Astrocyte (in vitro differentiated cells and primary cell): ENCODE data around the gene PIGN. TPM values are rescaled to one million over a fixed set of nuclear protein-coding genes. Genes with fewer than 3 reads are reported as not detected.
A peak's percentile ranks its signal among the peaks of the same experiment; 100 is the strongest.

Experiments used
- DNase-seq: peaks from one replicate; pipeline ENCODE4 v3.0.0-alpha.2; 2010; ENCODE audit warnings: low read depth
- FAIRE-seq: peaks from 2 replicates; lab custom pipeline; 2011; peaks lifted over from hg19 to GRCh38; lab: Jason Lieb, UNC
- H2AFZ ChIP-seq: 2 replicates; pipeline ENCODE4 v1.6.0; 2012; ENCODE audit warnings: low read depth, low read length, inconsistent platforms
- H3K27ac ChIP-seq: 2 replicates; pipeline ENCODE4 v1.5.1; 2011; ENCODE audit warnings: low read depth, low read length, inconsistent platforms
- H3K27me3 ChIP-seq: 2 replicates; pipeline ENCODE4 v1.6.0; 2011; ENCODE audit warnings: low read length, inconsistent platforms; ENCODE audit not compliant: insufficient read depth
- H3K36me3 ChIP-seq: 2 replicates; pipeline ENCODE4 v1.5.1; 2011; ENCODE audit warnings: low read length, inconsistent platforms; ENCODE audit not compliant: insufficient read depth
- H3K4me1 ChIP-seq: 2 replicates; pipeline ENCODE4 v1.5.1; 2011; ENCODE audit warnings: low read length, inconsistent platforms; ENCODE audit not compliant: insufficient read depth
- H3K4me2 ChIP-seq: 2 replicates; pipeline ENCODE4 v1.6.0; 2012; ENCODE audit warnings: low read length, inconsistent platforms
- H3K4me3 ChIP-seq: 2 replicates; pipeline ENCODE4 v1.5.1; 2011; ENCODE audit warnings: low read depth, mild to moderate bottlenecking, low read length, inconsistent platforms; ENCODE audit not compliant: insufficient read depth
- H3K79me2 ChIP-seq: 2 replicates; pipeline ENCODE4 v1.6.0; 2012; ENCODE audit warnings: mild to moderate bottlenecking, low read length, inconsistent platforms; ENCODE audit not compliant: insufficient read depth
- H3K9ac ChIP-seq: 2 replicates; pipeline ENCODE4 v1.6.0; 2012; ENCODE audit warnings: mild to moderate bottlenecking, low read length, inconsistent platforms
- H3K9me3 ChIP-seq: 2 replicates; pipeline ENCODE4 v1.5.1; 2012; ENCODE audit warnings: low read depth, mild to moderate bottlenecking, low read length, inconsistent platforms; ENCODE audit not compliant: insufficient read depth
- H4K20me1 ChIP-seq: 2 replicates; pipeline ENCODE4 v1.6.0; 2012; ENCODE audit warnings: low read length, inconsistent platforms; ENCODE audit not compliant: insufficient read depth
- H3K27ac Mint-ChIP-seq: one replicate; pipeline ENCODE4 v1.8.0; 2021; ENCODE audit warnings: mild to moderate bottlenecking, mixed read lengths; ENCODE audit not compliant: unreplicated experiment
- H3K27me3 Mint-ChIP-seq: one replicate; pipeline ENCODE4 v1.8.0; 2021; ENCODE audit warnings: low read depth, mixed read lengths; ENCODE audit not compliant: unreplicated experiment
- H3K36me3 Mint-ChIP-seq: one replicate; pipeline ENCODE4 v1.8.0; 2021; ENCODE audit warnings: low read depth, mixed read lengths; ENCODE audit not compliant: unreplicated experiment
- H3K4me1 Mint-ChIP-seq: one replicate; pipeline ENCODE4 v1.8.0; 2021; ENCODE audit warnings: low read depth, mixed read lengths; ENCODE audit not compliant: unreplicated experiment
- H3K4me3 Mint-ChIP-seq: one replicate; pipeline ENCODE4 v1.8.0; 2021; ENCODE audit warnings: mild to moderate bottlenecking, moderate library complexity, mixed read lengths; ENCODE audit not compliant: unreplicated experiment
- H3K9me3 Mint-ChIP-seq: one replicate; pipeline ENCODE4 v1.8.0; 2021; ENCODE audit warnings: mild to moderate bottlenecking, mixed read lengths; ENCODE audit not compliant: unreplicated experiment
- EZH2 ChIP-seq: IDR thresholded peaks from 2 replicates; pipeline ENCODE4 v1.6.1; 2012; ENCODE audit warnings: mild to moderate bottlenecking, low read length, inconsistent platforms; ENCODE audit not compliant: insufficient read depth
- total RNA-seq: library from RNA; stranded (reverse); gene quantifications from 2 replicates; pipeline ENCODE4 v1.2.1, GENCODE V29; 2021
- TF ChIP-seq, protein P1 (sequence below): IDR thresholded peaks from 2 replicates; pipeline ENCODE4 v1.5.1; 2011; ENCODE audit warnings: low read depth, mild to moderate bottlenecking, inconsistent platforms, low read length, moderate library complexity; ENCODE audit not compliant: insufficient read depth

Gene PIGN
- total RNA-seq, 1 donor from 2014 or later = 20.0 TPM

DNA sequence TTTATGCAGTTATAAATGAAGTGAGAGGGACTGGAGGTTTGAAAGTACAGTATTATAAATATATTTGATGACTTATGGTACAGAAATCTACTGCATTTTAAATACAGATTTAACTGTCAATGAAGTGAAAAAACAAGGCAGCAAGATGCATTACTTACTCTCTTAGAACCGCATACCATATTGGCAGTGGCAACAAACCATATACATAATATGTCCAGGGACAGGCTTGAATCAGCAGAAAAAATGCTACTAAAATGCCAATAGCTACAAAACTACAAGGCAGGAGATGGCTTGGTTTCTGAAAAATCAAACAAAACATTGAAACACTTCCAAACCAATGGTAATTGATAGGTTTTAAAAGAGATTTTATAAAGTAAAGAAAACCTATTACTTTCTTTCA is 77.2 kb downstream of the PIGN start:
- no peak overlapping the region for H3K4me2 ChIP-seq
- DNase-seq (peak; percentile 51), FAIRE-seq (no peak)
- H3K27me3 Mint-ChIP-seq = no peaks in the 10 kb centered on the region
- no peak overlapping the region for H3K9ac ChIP-seq
- no peak overlapping the region for H2AFZ ChIP-seq
- H3K27ac ChIP-seq = no peak overlapping the region
- TF ChIP-seq EZH2 = no peak
- TF ChIP-seq, protein P1, sequence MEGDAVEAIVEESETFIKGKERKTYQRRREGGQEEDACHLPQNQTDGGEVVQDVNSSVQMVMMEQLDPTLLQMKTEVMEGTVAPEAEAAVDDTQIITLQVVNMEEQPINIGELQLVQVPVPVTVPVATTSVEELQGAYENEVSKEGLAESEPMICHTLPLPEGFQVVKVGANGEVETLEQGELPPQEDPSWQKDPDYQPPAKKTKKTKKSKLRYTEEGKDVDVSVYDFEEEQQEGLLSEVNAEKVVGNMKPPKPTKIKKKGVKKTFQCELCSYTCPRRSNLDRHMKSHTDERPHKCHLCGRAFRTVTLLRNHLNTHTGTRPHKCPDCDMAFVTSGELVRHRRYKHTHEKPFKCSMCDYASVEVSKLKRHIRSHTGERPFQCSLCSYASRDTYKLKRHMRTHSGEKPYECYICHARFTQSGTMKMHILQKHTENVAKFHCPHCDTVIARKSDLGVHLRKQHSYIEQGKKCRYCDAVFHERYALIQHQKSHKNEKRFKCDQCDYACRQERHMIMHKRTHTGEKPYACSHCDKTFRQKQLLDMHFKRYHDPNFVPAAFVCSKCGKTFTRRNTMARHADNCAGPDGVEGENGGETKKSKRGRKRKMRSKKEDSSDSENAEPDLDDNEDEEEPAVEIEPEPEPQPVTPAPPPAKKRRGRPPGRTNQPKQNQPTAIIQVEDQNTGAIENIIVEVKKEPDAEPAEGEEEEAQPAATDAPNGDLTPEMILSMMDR = no peak
- no peaks in the 10 kb centered on the region for H3K27me3 ChIP-seq
- no peaks in the 10 kb centered on the region for H4K20me1 ChIP-seq
- H3K36me3 Mint-ChIP-seq = no peaks in the 10 kb centered on the region
- no peaks in the 10 kb centered on the region for H3K9me3 Mint-ChIP-seq
- no peaks in the 10 kb centered on the region for H3K36me3 ChIP-seq
- H3K79me2 ChIP-seq = no peaks in the 10 kb centered on the region
- no peak overlapping the region for H3K4me3 ChIP-seq
- H3K4me3 Mint-ChIP-seq = no peak overlapping the region
- H3K27ac Mint-ChIP-seq = no peak overlapping the region
- peaks cover 8% of the 10 kb centered on the region for H3K4me1 Mint-ChIP-seq
- no peaks in the 10 kb centered on the region for H3K4me1 ChIP-seq
- no peaks in the 10 kb centered on the region for H3K9me3 ChIP-seq

DNA sequence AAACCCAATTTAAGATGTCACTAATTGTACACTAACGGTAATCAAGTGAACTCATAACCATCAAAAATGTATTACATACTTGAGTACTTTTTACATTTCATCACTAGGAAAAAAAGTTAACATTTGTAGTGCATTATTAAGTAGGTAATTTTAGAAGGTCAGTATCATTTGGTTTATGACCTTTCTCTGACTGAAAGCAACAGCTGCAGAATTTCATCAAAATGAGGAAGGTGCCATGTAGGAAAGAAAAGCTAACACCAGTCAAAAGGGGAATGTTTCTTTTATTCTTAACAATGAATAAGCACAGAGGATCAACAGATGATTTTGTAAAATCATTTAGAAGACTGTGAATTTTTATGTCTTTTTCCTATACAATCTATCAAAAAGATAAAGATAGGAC is 79.0 kb downstream of the PIGN start:
- H3K4me2 ChIP-seq = no peak overlapping the region
- no peak for TF ChIP-seq EZH2
- TF ChIP-seq, protein P1 = no peak
- H3K27me3 Mint-ChIP-seq = no peaks in the 10 kb centered on the region
- H3K4me3 ChIP-seq = no peak overlapping the region
- no peak overlapping the region for H3K9ac ChIP-seq
- H3K27ac Mint-ChIP-seq = no peak overlapping the region
- no peaks in the 10 kb centered on the region for H3K27me3 ChIP-seq
- no peaks in the 10 kb centered on the region for H3K36me3 ChIP-seq
- no peaks in the 10 kb centered on the region for H3K36me3 Mint-ChIP-seq
- no peaks in the 10 kb centered on the region for H3K4me1 ChIP-seq
- no peaks in the 10 kb centered on the region for H3K79me2 ChIP-seq
- no peaks in the 10 kb centered on the region for H4K20me1 ChIP-seq
- H3K4me3 Mint-ChIP-seq = no peak overlapping the region
- DNase-seq = no peak
- no peaks in the 10 kb centered on the region for H3K9me3 ChIP-seq
- H3K4me1 Mint-ChIP-seq = peaks cover 8% of the 10 kb centered on the region
- FAIRE-seq = no peak
- H3K27ac ChIP-seq = no peak overlapping the region
- H3K9me3 Mint-ChIP-seq = no peaks in the 10 kb centered on the region
- no peak overlapping the region for H2AFZ ChIP-seq

DNA sequence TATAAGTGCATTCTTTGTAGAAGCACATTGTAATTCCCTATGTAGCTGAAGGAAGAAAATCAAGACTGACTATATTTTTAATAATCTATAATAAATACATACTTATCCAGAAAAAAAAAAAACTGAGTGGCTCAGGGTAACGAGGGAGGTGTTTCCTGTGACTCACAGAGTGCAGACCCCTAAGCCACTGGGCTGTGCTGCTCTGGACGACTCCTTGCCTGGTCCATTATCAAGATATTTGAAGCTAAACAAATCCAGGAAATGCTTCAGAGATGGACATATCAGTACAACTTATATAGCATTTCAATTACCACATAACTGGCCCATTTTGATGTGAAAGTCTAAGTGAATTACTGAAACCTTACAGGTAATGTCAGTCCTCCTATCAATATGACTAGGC is 80.6 kb downstream of the PIGN start:
- no peak overlapping the region for H3K4me3 Mint-ChIP-seq

More for the DNA sequence above, 80.6 kb downstream of the PIGN start:
- Histone ChIP-seq H3K27me3 (no peaks in the 10 kb centered on the region), H3K4me1 (no peaks in the 10 kb centered on the region), H2AFZ (no peak overlapping the region), H3K9me3 (no peaks in the 10 kb centered on the region), H3K79me2 (no peaks in the 10 kb centered on the region), H3K4me3 (no peak overlapping the region), H4K20me1 (no peaks in the 10 kb centered on the region), H3K27ac (no peak overlapping the region), H3K4me2 (peak overlapping the region; percentile 12), H3K9ac (no peak overlapping the region), H3K36me3 (no peaks in the 10 kb centered on the region)
- TF ChIP-seq, protein P1 = no peak
- TF ChIP-seq EZH2 = no peak
- Mint-ChIP-seq H3K4me1 (peaks cover 8% of the 10 kb centered on the region), H3K9me3 (no peaks in the 10 kb centered on the region), H3K36me3 (no peaks in the 10 kb centered on the region), H3K27ac (no peak overlapping the region), H3K27me3 (no peaks in the 10 kb centered on the region)
- FAIRE-seq (no peak), DNase-seq (peak; percentile 11)
